HL-60 (cell line): ENCODE data around the gene FARP1.

Experiments used
- DNase-seq, 2 experiments: peaks; one replicate each; pipeline ENCODE4 v3.0.0-alpha.2; 2010 to 2020; ENCODE audit warnings: low read depth in 1 of 2, low spot score in 1 of 2
- H3K27ac ChIP-seq: fragments of 250-450 bp; sonication (Bioruptor Pico); replicated peaks from 2 replicates; pipeline ENCODE4 v1.5.1; 2020; ENCODE audit warnings: mild to moderate bottlenecking, moderate library complexity
- H3K27me3 ChIP-seq: fragments of 250-450 bp; sonication (Bioruptor Pico); 2 replicates; pipeline ENCODE4 v1.5.1; 2021; ENCODE audit warnings: mild to moderate bottlenecking, moderate library complexity; ENCODE audit not compliant: insufficient read depth, poor library complexity, severe bottlenecking
- H3K4me3 ChIP-seq: replicated peaks from 2 replicates; pipeline ENCODE4 v1.5.1; 2011; ENCODE audit warnings: mild to moderate bottlenecking, control low read depth, low read length; ENCODE audit not compliant: insufficient read depth
- CTCF ChIP-seq: IDR thresholded peaks from one replicate; pipeline ENCODE4 v1.5.1; 2011; ENCODE audit warnings: low read length, control low read depth, inconsistent platforms; ENCODE audit not compliant: insufficient read depth
- GABPA ChIP-seq: IDR thresholded peaks from 2 replicates; pipeline ENCODE4 v1.6.1; 2012; ENCODE audit warnings: low read depth
- POLR2AphosphoS5 ChIP-seq: IDR thresholded peaks from 2 replicates; pipeline ENCODE4 v1.6.1; 2012; ENCODE audit warnings: low read depth
- REST ChIP-seq: IDR thresholded peaks from 2 replicates; pipeline ENCODE4 v1.6.1; 2012; ENCODE audit warnings: low read depth; ENCODE audit not compliant: insufficient replicate concordance
- SPI1 ChIP-seq: IDR thresholded peaks from 2 replicates; pipeline ENCODE4 v1.6.1; 2012; ENCODE audit warnings: low read depth, mild to moderate bottlenecking, borderline replicate concordance

The FARP1 gene

GRCh38 chr13:98447130-98447529, 304.2 kb downstream of the FARP1 start:
- Histone ChIP-seq H3K27me3 (no peaks in the 10 kb centered on the region), H3K4me3 (no peak overlapping the region), H3K27ac (no peak overlapping the region)
- DNase-seq = no peak
- TF ChIP-seq SPI1 = no peak
- no peak for TF ChIP-seq REST
- TF ChIP-seq CTCF = no peak
- no peak for TF ChIP-seq POLR2AphosphoS5
- no peak for TF ChIP-seq GABPA

DNA sequence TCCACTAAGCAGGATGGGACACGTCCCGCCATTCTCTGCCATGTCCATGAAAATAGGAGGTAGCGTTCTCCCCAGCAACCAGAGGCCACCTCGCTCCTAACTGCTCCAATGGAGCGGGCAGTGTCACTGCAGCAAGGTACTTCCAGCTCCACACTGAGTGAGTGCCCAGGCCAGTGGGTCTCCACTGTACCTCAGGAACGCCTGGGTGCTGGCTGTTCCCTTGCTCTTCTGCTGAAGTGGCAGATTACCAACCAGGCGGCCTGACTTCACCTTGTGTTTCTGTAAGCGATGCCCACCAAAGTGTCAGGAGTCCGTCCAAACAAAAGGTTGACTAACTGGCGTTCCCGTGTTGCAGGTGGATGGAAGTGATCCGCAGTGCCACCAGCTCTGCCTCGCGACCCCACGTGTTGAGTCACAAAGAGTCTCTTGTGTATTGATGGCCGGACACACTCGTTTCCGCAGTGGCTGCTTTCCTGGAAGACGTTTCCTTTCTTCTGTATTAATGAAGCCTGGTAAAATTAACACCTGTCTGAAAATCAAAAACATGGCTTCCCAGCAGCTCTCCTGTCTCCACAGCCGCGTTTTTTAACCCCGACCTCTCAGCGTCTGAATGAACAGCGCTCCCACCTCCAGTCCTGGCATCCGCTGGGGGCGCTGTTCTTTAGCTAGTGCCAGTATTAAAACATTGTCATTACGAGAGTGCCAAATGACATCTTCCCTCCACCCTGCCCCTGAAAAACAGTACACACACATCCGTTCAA, 305.2 kb downstream of the FARP1 start:
- TF ChIP-seq SPI1 = no peak
- no peak for TF ChIP-seq POLR2AphosphoS5
- no peak for TF ChIP-seq REST
- peak; percentile 3 for TF ChIP-seq CTCF
- no peak for TF ChIP-seq GABPA
- Histone ChIP-seq H3K27ac (no peak overlapping the region), H3K27me3 (no peaks in the 10 kb centered on the region), H3K4me3 (no peak overlapping the region)
- peak in 1 of 2 experiments; percentile 37 for DNase-seq

DNA sequence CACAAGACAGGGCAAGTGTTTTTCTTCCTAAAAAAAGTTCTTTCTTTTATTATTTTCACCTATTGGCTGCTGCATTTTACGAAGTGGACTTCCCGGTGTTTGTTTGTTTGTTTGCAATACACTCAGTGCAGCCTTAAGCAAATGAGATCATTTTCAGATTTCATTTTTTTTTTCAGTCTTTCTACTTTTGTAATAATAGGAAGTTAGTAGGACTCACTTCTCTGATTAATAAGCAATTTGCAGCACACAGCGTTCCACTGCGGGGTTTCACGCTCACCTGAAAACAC, 305.7 kb downstream of the FARP1 start:
- no peak for DNase-seq
- TF ChIP-seq REST = no peak
- TF ChIP-seq POLR2AphosphoS5 = no peak
- TF ChIP-seq SPI1 = no peak
- no peak for TF ChIP-seq CTCF
- TF ChIP-seq GABPA = no peak
- Histone ChIP-seq H3K4me3 (no peak overlapping the region), H3K27me3 (no peaks in the 10 kb centered on the region), H3K27ac (no peak overlapping the region)
